Retina (tissue), 1 donor: Measurements from ENCODE around the gene DNAH3.
A peak's percentile ranks its signal among the peaks of the same experiment; 100 is the strongest.
"Not testable (repeated sequence)": the region's sequence is repeated elsewhere in the genome, so short reads cannot be mapped to it uniquely, and the experiment has no call there.

ENCODE experiments used
- DNase-seq: peaks from one replicate; pipeline ENCODE4 v3.0.0-alpha.2; 2016

DNAH3 gene, protein sequence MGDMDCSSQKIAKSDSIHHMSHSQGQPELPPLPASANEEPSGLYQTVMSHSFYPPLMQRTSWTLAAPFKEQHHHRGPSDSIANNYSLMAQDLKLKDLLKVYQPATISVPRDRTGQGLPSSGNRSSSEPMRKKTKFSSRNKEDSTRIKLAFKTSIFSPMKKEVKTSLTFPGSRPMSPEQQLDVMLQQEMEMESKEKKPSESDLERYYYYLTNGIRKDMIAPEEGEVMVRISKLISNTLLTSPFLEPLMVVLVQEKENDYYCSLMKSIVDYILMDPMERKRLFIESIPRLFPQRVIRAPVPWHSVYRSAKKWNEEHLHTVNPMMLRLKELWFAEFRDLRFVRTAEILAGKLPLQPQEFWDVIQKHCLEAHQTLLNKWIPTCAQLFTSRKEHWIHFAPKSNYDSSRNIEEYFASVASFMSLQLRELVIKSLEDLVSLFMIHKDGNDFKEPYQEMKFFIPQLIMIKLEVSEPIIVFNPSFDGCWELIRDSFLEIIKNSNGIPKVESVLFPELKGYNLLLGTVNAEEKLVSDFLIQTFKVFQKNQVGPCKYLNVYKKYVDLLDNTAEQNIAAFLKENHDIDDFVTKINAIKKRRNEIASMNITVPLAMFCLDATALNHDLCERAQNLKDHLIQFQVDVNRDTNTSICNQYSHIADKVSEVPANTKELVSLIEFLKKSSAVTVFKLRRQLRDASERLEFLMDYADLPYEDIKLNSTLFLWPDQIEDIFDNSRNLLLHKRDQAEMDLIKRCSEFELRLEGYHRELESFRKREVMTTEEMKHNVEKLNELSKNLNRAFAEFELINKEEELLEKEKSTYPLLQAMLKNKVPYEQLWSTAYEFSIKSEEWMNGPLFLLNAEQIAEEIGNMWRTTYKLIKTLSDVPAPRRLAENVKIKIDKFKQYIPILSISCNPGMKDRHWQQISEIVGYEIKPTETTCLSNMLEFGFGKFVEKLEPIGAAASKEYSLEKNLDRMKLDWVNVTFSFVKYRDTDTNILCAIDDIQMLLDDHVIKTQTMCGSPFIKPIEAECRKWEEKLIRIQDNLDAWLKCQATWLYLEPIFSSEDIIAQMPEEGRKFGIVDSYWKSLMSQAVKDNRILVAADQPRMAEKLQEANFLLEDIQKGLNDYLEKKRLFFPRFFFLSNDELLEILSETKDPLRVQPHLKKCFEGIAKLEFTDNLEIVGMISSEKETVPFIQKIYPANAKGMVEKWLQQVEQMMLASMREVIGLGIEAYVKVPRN (N-terminal part only)

GRCh38 chr16:21150375-21151001 is at the start of gene DNAH3:
Gene DNAH3, minus strand, starts transcription at chr16:21150846. Its CDS starts 527 bp downstream, at chr16:21150319.
- peak; percentile 9 for DNase-seq

DNA sequence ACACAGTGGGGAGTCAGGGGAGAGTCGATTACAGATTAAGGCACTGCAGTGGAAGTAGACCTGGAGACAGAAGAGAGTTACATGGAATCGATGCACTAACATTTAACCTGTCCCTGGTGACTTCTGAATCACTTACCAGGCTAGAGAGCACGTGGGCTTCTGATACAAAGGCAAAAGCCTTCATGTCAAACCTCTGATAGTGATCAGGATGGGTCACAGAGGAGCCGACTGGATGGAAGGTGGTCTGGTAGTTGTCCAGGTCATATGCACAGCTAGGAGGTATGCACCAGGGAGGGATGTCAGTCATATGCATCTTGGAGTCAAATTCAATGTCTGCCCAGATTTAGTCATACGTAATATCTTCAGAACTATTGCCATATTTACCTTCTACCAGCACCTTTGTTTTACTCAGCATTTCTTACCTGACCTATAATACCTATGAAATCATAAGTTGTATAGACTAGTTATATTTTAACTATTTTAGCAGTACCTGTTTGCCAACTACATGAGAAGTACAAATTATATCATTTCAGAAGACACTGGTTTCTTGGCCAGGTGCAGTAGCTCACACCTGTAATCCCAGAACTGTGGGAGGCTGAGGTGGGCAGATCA is 49.1 kb upstream of the DNAH3 start:
- DNase-seq, result no peak

DNA sequence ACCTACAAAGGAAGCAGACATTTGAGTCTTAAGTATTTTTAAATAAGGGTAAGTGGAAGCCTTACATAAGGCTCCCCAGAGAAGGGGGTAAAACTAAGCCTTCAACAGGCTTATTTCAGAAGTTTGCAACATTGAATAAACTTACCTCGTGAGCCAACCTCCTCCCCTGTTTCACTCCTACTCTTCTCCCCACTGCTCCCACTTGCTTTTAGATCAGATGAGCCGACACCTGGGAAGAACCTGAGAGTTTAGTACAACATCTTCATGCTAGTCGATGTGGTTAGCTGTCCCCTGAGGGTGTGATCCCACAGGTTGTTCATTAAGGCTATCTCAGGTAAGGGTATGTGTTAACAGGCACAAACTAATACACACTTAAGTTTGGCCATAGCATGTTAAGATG is 47.0 kb upstream of the DNAH3 start:
- no peak for DNase-seq

- DNase-seq, result no peak
Measured at GRCh38 chr16:21197112-21197511, 46.5 kb upstream of the DNAH3 start.

- not testable (repeated sequence) for DNase-seq
Measured at GRCh38 chr16:21195330-21195729, 44.7 kb upstream of the DNAH3 start.

GRCh38 chr16:21194771-21195301 is 44.2 kb upstream of the DNAH3 start:
- DNase-seq, result no peak

DNA sequence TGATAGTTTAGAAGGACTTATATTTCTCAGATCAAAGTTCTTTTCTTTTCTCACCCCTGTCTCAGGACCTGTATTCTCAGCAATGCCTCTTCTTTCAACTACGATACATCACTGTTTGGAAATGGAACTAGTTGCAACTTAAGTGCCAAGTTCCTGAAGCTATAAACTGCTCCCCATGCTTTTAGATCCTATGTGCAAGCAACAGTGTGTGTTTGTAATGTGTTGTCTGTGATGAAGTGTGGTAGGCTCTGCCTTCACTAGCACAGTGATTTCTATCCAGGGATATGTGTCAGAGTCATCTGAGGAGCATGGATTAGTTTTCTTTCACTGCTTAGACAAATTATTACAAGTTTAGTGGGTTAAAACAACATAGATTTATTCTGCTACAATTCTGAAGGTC is 42.3 kb upstream of the DNAH3 start:
- no peak for DNase-seq

DNA sequence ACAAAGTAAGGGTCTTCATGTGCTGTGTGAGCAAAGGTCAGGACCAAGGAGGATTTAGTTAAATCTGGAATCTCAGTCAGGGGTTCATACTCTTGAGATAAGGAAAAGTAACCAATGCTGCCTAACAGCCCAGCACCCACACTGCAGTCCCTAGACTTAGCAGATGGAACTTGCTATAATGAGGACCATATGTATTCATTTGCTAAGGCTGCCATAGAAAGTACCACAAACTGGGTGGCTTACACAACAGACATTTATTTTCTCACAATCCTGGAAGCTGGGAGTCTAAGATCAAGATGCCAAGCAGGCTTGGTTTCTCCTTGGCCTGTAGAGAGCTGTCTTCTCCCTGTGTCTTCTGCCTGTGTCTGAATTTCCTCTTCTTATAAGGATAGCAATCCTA is 40.0 kb upstream of the DNAH3 start:
- no peak for DNase-seq

- no peak for DNase-seq
Measured at GRCh38 chr16:21190013-21190412, 39.4 kb upstream of the DNAH3 start.

DNA sequence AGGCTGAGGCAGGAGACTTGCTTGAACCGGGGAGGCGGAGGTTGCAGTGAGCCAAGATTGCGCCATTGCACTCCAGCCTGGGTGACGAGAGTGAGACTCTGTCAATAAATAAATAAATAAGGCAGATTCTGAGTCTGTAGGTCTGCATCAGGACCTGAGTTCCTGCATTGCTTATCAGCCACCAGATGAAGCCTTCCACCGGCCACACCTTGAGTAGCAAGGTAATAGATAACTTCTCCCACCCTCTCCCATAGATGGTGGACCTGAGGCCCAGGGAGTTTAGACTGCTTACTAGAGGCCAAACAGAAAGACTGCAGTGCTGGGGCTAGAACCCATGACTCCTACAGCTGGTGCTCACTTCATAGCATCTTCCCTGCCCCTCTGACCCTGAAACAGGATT is 38.7 kb upstream of the DNAH3 start:
- DNase-seq, result no peak

GRCh38 chr16:21186326-21186691 is 35.7 kb upstream of the DNAH3 start:
- DNase-seq, result no peak

GRCh38 chr16:21185659-21186325 is 35.1 kb upstream of the DNAH3 start:
- DNase-seq, result no peak

DNA sequence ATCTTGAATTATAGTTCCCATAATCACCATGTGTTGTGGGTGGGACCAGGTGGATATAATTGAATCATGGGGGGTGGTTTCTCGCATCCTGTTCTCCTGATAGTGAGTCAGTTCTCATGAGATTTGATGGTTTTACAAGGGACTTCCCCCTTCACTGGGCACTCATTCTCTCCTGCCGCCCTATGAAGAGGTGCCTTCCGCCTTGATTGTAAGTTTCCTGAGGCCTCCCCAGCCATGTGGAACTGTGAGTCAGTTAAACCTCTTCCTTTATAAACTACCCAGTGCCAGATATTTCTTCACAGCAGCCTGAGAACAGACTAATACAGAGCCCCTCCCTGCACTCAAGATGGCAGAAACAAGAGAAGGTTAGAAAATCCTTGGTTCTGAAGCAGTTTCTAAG is 34.2 kb upstream of the DNAH3 start:
- DNase-seq, result no peak

- no peak for DNase-seq
Measured at GRCh38 chr16:21183995-21184394, 33.3 kb upstream of the DNAH3 start.

- no peak for DNase-seq
Measured at GRCh38 chr16:21179983-21180365, 29.3 kb upstream of the DNAH3 start.

GRCh38 chr16:21179126-21179982 is 28.7 kb upstream of the DNAH3 start:
- no peak for DNase-seq

DNA sequence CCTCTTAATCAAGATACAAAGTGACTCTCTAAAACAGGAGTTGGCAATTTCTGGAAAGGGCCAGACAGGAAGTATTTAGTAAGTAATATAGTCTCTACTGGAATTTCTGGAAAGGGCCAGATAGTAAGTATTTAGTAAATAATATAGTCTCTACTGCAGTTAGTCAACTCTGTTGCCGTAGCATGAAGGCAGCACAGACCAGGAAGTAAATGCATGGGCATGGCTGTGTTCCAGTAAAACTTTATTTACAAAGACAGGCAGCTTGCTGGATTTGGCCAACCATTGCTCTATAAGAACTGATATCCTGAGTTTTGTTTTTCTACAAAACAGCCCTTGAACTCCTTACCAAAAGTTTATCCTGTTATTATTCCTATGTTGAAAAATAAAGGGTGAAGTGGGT is 24.8 kb upstream of the DNAH3 start:
- no peak for DNase-seq

DNA sequence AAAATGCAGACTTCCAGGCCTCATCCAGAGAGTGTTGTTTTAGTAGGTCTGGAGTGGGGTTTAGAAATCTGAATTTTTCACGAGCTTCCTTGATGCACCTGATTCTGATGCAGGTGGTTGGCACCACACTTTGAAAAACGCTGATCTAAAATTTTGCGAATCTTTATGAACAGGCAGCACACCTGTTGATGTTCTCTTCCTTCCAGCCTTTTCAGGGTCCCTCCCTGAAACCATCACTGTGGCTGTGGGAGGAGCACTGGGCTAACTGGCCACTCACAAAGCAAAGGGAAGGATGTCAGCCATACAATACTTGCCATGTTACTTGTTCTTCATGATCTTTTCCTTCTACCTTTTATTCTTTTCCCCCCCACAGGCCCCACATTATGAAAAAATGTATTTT is 22.0 kb upstream of the DNAH3 start:
- DNase-seq, result no peak

- DNase-seq, result not testable (repeated sequence)
Measured at GRCh38 chr16:21170116-21170515, 19.5 kb upstream of the DNAH3 start.

- DNase-seq, result no peak
Measured at GRCh38 chr16:21169249-21169981, 18.8 kb upstream of the DNAH3 start.
